IPS-11a (cell line): Measurements from ENCODE around the gene RNF157.
"Not testable (repeated sequence)": the region's sequence is repeated elsewhere in the genome, so short reads cannot be mapped to it uniquely, and the experiment has no call there.

Source experiments
- H3K4me3 ChIP-seq: one replicate; pipeline ENCODE4 v1.5.1; 2013; ENCODE audit warnings: low read depth, low read length, control low read depth

Gene RNF157

GRCh38 chr17:76236603-76237002, 3.7 kb downstream of the RNF157 start:
- no peak overlapping the region for H3K4me3 ChIP-seq

GRCh38 chr17:76235883-76236282, 4.4 kb downstream of the RNF157 start:
- H3K4me3 ChIP-seq: no peak overlapping the region

GRCh38 chr17:76234354-76234679, 6.0 kb downstream of the RNF157 start:
- no peak overlapping the region for H3K4me3 ChIP-seq

GRCh38 chr17:76233588-76234353, 6.5 kb downstream of the RNF157 start:
- no peak overlapping the region for H3K4me3 ChIP-seq

- no peak overlapping the region for H3K4me3 ChIP-seq
These were observed 8.0 kb downstream of the RNF157 start for GRCh38 chr17:76232342-76232741.

- not testable (repeated sequence) for H3K4me3 ChIP-seq
These were observed 13.5 kb downstream of the RNF157 start for GRCh38 chr17:76226749-76227148.

GRCh38 chr17:76225373-76226086, 14.8 kb downstream of the RNF157 start:
- not testable (repeated sequence) for H3K4me3 ChIP-seq

- H3K4me3 ChIP-seq: no peak overlapping the region
These were observed 16.5 kb downstream of the RNF157 start for GRCh38 chr17:76223802-76224201.

GRCh38 chr17:76219670-76220383, 20.5 kb downstream of the RNF157 start:
- no peak overlapping the region for H3K4me3 ChIP-seq

- no peak overlapping the region for H3K4me3 ChIP-seq
These were observed 23.2 kb downstream of the RNF157 start for GRCh38 chr17:76217081-76217480.

GRCh38 chr17:76213491-76213890, 26.8 kb downstream of the RNF157 start:
- H3K4me3 ChIP-seq: no peak overlapping the region

- H3K4me3 ChIP-seq: no peak overlapping the region
These were observed 32.2 kb downstream of the RNF157 start for GRCh38 chr17:76208120-76208519.

- no peak overlapping the region for H3K4me3 ChIP-seq
These were observed 32.8 kb downstream of the RNF157 start for GRCh38 chr17:76207275-76208059.

- not testable (repeated sequence) for H3K4me3 ChIP-seq
These were observed 34.6 kb downstream of the RNF157 start for GRCh38 chr17:76205542-76206144.

GRCh38 chr17:76204277-76204676, 36.0 kb downstream of the RNF157 start:
- no peak overlapping the region for H3K4me3 ChIP-seq

GRCh38 chr17:76200354-76200753, 39.9 kb downstream of the RNF157 start:
- no peak overlapping the region for H3K4me3 ChIP-seq

- H3K4me3 ChIP-seq: no peak overlapping the region
These were observed 40.8 kb downstream of the RNF157 start for GRCh38 chr17:76199469-76199868.

- H3K4me3 ChIP-seq: no peak overlapping the region
These were observed 41.6 kb downstream of the RNF157 start for GRCh38 chr17:76198702-76199101.

- H3K4me3 ChIP-seq: no peak overlapping the region
These were observed 42.4 kb downstream of the RNF157 start for GRCh38 chr17:76197911-76198310.

GRCh38 chr17:76196675-76197074, 43.6 kb downstream of the RNF157 start:
- no peak overlapping the region for H3K4me3 ChIP-seq
